IMR-90 (cell line): ENCODE results near the gene VDAC2. TPM values are rescaled to one million over a fixed set of nuclear protein-coding genes. Genes with fewer than 3 reads are reported as not detected.

ENCODE experiments used
- ATAC-seq: fragments of 200-7000 bp; cut with Tn5 transposase; 2 replicates; pipeline ENCODE4 v1.9.1; 2020; ENCODE audit warnings: low read depth, mild to moderate bottlenecking, moderate library complexity
- BruUV-seq: library from RNA; stranded (reverse); fragments of 400-500 nt; replicated peaks from 2 replicates; lab custom pipeline; 2021; lab: Mats Ljungman, UMichigan
- CTCF ChIA-PET: fragments of 300-600 bp; formaldehyde crosslinking; extraction: SDS; loops from one replicate; lab custom pipeline; 2021; ENCODE audit warnings: antibody characterized with exemption; lab: Yijun Ruan, JAX
- POLR2A ChIA-PET: fragments of 300-600 bp; sonication (Branson Sonifier 250); formaldehyde crosslinking; loops from one replicate; lab custom pipeline; 2022; ENCODE audit warnings: antibody characterized with exemption; ENCODE audit not compliant: unreplicated experiment; lab: Charles Lee
- DNase-seq: peaks from one replicate; pipeline ENCODE4 v3.0.0; 2013
- H2AFZ ChIP-seq: replicated peaks from 2 replicates; pipeline ENCODE3; 2013; ENCODE audit warnings: low read length, mild to moderate bottlenecking; ENCODE audit not compliant: poor library complexity
- H2AK5ac ChIP-seq: 2 replicates; pipeline ENCODE4 v1.6.1; 2013; ENCODE audit warnings: low read depth, low read length, inconsistent platforms
- H2AK9ac ChIP-seq: replicated peaks from 2 replicates; pipeline ENCODE3; 2013; ENCODE audit warnings: mild to moderate bottlenecking, low read depth, low read length, moderate library complexity; ENCODE audit not compliant: poor library complexity
- H2BK120ac ChIP-seq: 2 replicates; pipeline ENCODE4 v1.6.1; 2013; ENCODE audit warnings: low read depth, low read length, inconsistent platforms
- H2BK15ac ChIP-seq: 3 replicates; pipeline ENCODE4 v1.6.1; 2013; ENCODE audit warnings: low read depth, low read length, inconsistent platforms
- H2BK20ac ChIP-seq: 2 replicates; pipeline ENCODE4 v1.6.1; 2013; ENCODE audit warnings: low read depth, mild to moderate bottlenecking, inconsistent platforms, low read length, moderate library complexity
- H2BK5ac ChIP-seq: 2 replicates; pipeline ENCODE4 v1.6.1; 2013; ENCODE audit warnings: mild to moderate bottlenecking, low read depth, low read length, inconsistent platforms; ENCODE audit not compliant: poor library complexity, severe bottlenecking
- H3K14ac ChIP-seq: replicated peaks from 2 replicates; pipeline ENCODE4 v1.6.1; 2013; ENCODE audit warnings: low read depth, low read length, inconsistent platforms
- H3K18ac ChIP-seq: 2 replicates; pipeline ENCODE4 v1.6.1; 2013; ENCODE audit warnings: low read depth, low read length, control low read depth
- H3K23ac ChIP-seq: 2 replicates; pipeline ENCODE4 v1.6.1; 2013; ENCODE audit warnings: low read depth, low read length, inconsistent platforms
- H3K27ac ChIP-seq: 2 replicates; pipeline ENCODE4 v1.5.1; 2013; ENCODE audit warnings: mild to moderate bottlenecking, control low read depth, low read length; ENCODE audit not compliant: insufficient read depth
- H3K27me3 ChIP-seq: 2 replicates; pipeline ENCODE4 v1.6.1; 2013; ENCODE audit warnings: low read length; ENCODE audit not compliant: control insufficient read depth, insufficient read depth
- H3K36me3 ChIP-seq: 2 replicates; pipeline ENCODE4 v1.6.1; 2013; ENCODE audit warnings: low read length, mixed read lengths; ENCODE audit not compliant: control insufficient read depth, insufficient read depth
- H3K4ac ChIP-seq: 2 replicates; pipeline ENCODE4 v1.6.1; 2013; ENCODE audit warnings: low read depth, low read length, inconsistent platforms
- H3K4me1 ChIP-seq: 2 replicates; pipeline ENCODE4 v1.6.1; 2013; ENCODE audit warnings: low read length, mixed read lengths; ENCODE audit not compliant: control insufficient read depth, insufficient read depth
- H3K4me2 ChIP-seq: 2 replicates; pipeline ENCODE4 v1.6.1; 2013; ENCODE audit warnings: low read depth, mild to moderate bottlenecking, control low read depth, low read length, moderate library complexity
- H3K4me3 ChIP-seq: 2 replicates; pipeline ENCODE4 v1.5.1; 2013; ENCODE audit warnings: low read depth, mild to moderate bottlenecking, control low read depth, low read length, moderate library complexity; ENCODE audit not compliant: insufficient read depth
- H3K56ac ChIP-seq: 2 replicates; pipeline ENCODE4 v1.6.1; 2013; ENCODE audit warnings: low read length, inconsistent platforms; ENCODE audit not compliant: insufficient read depth; ENCODE audit errors: extremely low read depth
- H3K79me1 ChIP-seq, 2 experiments: 2 replicates each; pipeline ENCODE4 v1.6.1; 2013; ENCODE audit warnings: low read length in 2 of 2, inconsistent platforms in 1 of 2, low read depth in 1 of 2
- H3K9ac ChIP-seq: 2 replicates; pipeline ENCODE4 v1.6.1; 2013; ENCODE audit warnings: low read depth, low read length, control low read depth
- H3K9me1 ChIP-seq: 2 replicates; pipeline ENCODE4 v1.6.1; 2013; ENCODE audit warnings: low read length, inconsistent platforms; ENCODE audit not compliant: insufficient read depth
- H3K9me3 ChIP-seq: 2 replicates; pipeline ENCODE4 v1.6.1; 2013; ENCODE audit warnings: low read length; ENCODE audit not compliant: control insufficient read depth, insufficient read depth
- H4K20me1 ChIP-seq: 2 replicates; pipeline ENCODE4 v1.6.1; 2013; ENCODE audit warnings: low read length, inconsistent platforms; ENCODE audit not compliant: insufficient read depth
- H4K5ac ChIP-seq: 2 replicates; pipeline ENCODE4 v1.6.1; 2013; ENCODE audit warnings: mild to moderate bottlenecking, low read depth, low read length, control low read depth
- H4K8ac ChIP-seq, 2 experiments: 2 replicates each; pipeline ENCODE4 v1.6.1; 2013; ENCODE audit warnings: low read depth in 2 of 2, low read length in 2 of 2, control low read depth in 1 of 2, inconsistent platforms in 1 of 2
- H4K91ac ChIP-seq: 2 replicates; pipeline ENCODE4 v1.6.1; 2013; ENCODE audit warnings: low read depth, low read length, inconsistent platforms; ENCODE audit not compliant: insufficient read depth
- SMC3 ChIP-seq: fragments of 150-350 bp; IDR thresholded peaks from 2 replicates; pipeline ENCODE4 v1.6.1; 2016; ENCODE audit warnings: low read depth, mild to moderate bottlenecking, antibody characterized with exemption, low read length, moderate library complexity
- WGBS, 2 experiments: methylation state at CpG; one replicate each; pipeline versions ENCODE4 v1.1.5 to v1.1.7; 2013; ENCODE audit warnings: missing lambda C conversion rate in 2 of 2; ENCODE audit not compliant: insufficient read length in 1 of 2; ENCODE audit errors: extremely low coverage in 2 of 2; 5-methylcytosine and 5-hydroxymethylcytosine counted together
- dilution Hi-C: fragments of 300-500 bp; cut with HindIII; formaldehyde crosslinking; loops from one replicate; pipeline ENCODE4 v1.14.3; 2018; ENCODE audit warnings: low sequenced_read_pairs; ENCODE audit not compliant: unreplicated experiment
- in situ Hi-C: fragments of 300-500 bp; cut with MboI; formaldehyde crosslinking; loops from 3 replicates; pipeline ENCODE4 v1.14.3; 2019; ENCODE audit warnings: low sequenced_read_pairs, inconsistent platforms, mixed read lengths
- intact Hi-C: fragments of 100-400 bp; cut with micrococcal nuclease; formaldehyde crosslinking; loops from 2 replicates; pipeline ENCODE4 v1.10.0; 2022
- polyA plus RNA-seq, 3 experiments: library from polyadenylated mRNA; depleted of rRNA; stranded (reverse); fragments of >200 nt; gene quantifications; 2 replicates each; pipeline ENCODE4 v1.2.3, GENCODE V29; 2012; ENCODE audit warnings: low replicate concordance in 1 of 3
- total RNA-seq: library from RNA; depleted of rRNA; stranded (reverse); fragments of >200 nt; gene quantifications from 2 replicates; pipeline ENCODE4 v1.2.3, GENCODE V29; 2012

VDAC2 gene
- total and polyA plus RNA-seq, 2 of the 4 experiments (the other 2 are of a cell fraction): 122 to 139 TPM

DNA sequence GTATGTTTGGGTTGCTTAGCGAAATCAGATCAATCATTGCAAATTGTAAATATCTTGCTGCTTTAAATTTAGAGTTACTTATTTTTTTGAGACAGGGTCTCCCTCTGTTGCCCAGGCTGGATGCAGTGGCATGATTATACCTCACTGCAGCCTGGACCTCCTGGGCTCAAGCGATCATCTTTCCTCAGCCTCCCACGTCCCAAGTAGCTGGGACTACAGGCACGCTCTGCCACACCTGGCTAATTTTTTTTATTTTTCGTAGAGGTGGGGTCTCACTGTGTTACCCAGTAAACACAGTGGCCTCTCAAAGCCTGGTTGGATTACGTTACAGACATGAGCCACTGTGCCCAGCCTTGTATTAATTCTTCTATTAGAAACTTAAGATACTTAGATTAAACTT is 1.7 kb downstream of the VDAC2 start:
- Histone ChIP-seq H2BK15ac (no peak overlapping the region), H3K9me3 (no peaks in the 10 kb centered on the region), H3K4me3 (no peak overlapping the region), H3K9ac (peak overlapping the region; percentile 14; the same call in 1 of the 2 replicates), H3K27ac (peak overlapping the region; percentile 22; the same call in 1 of the 2 replicates), H4K20me1 (peaks cover 34% of the 10 kb centered on the region), H3K4me1 (peaks cover 15% of the 10 kb centered on the region), H3K56ac (no peak overlapping the region), H2AFZ (no peak overlapping the region), H3K36me3 (peaks cover 30% of the 10 kb centered on the region), H3K4me2 (peak overlapping the region; percentile 96; the same call in 1 of the 2 replicates), H3K18ac (no peak overlapping the region), H3K23ac (peak overlapping the region; percentile 65), H2BK5ac (peak overlapping the region; percentile 41), H3K79me1 (peaks cover 7 to 36% of the 10 kb centered on the region in 2 experiments), H4K91ac (no peak overlapping the region), H2AK5ac (no peak overlapping the region), H2BK20ac (no peak overlapping the region), H3K9me1 (peaks cover 12% of the 10 kb centered on the region), H4K8ac (no peak overlapping the region), H3K4ac (no peak overlapping the region; the same call in 1 of the 2 replicates), H2AK9ac (no peak overlapping the region), H4K5ac (no peak overlapping the region), H3K14ac (no peak overlapping the region; the same call in 1 of the 2 replicates), H3K27me3 (no peaks in the 10 kb centered on the region), H2BK120ac (no peak overlapping the region)
- no CpG with 5 or more reads among the region's 6 CpGs for WGBS, 2 experiments
- BruUV-seq: no TSS peak
- intact Hi-C loops: loop anchor here (5.0 kb wide), 1 partner anchor 100 kb away; the partner anchor contains the start of gene SAMD8
- in situ Hi-C loops: no loop called here
- ATAC-seq: no peak
- dilution Hi-C loops: no loop called here
- no peak for DNase-seq
- no peak for TF ChIP-seq SMC3
- POLR2A ChIA-PET: interaction anchor here (0.6 to 1.5 kb wide), 2 partner anchors 13 to 363 kb away, joined by 3 to 7 read pairs; no protein-coding TSS in a partner anchor
- CTCF ChIA-PET: interaction anchor here (0.7 to 1.3 kb wide), 2 partner anchors 23 to 90 kb away, joined by 3 to 6 read pairs; partner anchors contain the start of gene COMTD1
